NCI-H460 (cell line): ENCODE measurements around the gene TTF2. TPM values are rescaled to one million over a fixed set of nuclear protein-coding genes. Genes with fewer than 3 reads are reported as not detected.
"Not testable (repeated sequence)": the region's sequence is repeated elsewhere in the genome, so short reads cannot be mapped to it uniquely, and the experiment has no call there.

ENCODE experiments used
- DNase-seq: peaks from one replicate; pipeline ENCODE4 v3.0.0-alpha.2; 2016; ENCODE audit warnings: low read depth; ENCODE audit errors: extremely low read depth
- small RNA-seq, 2 experiments: library from RNA; depleted of rRNA; stranded (forward); fragments of <200 nt; gene quantifications; one replicate each; pipeline ENCODE3, GENCODE V24; 2014
- total RNA-seq: library from RNA; depleted of rRNA; stranded (reverse); fragments of >200 nt; shearing (Covaris generic); gene quantifications from 2 replicates; pipeline ENCODE4 v1.2.3, GENCODE V29; 2014; rRNA removed

The TTF2 gene
- total RNA-seq, 1 experiment from 2014 or later: 27.6 TPM

- no peak for DNase-seq
These were observed 87.3 kb downstream of the TTF2 start for GRCh38 chr1:117147341-117147831.

- DNase-seq: peak; percentile 33
These were observed 87.9 kb downstream of the TTF2 start for GRCh38 chr1:117147856-117148588.

- DNase-seq: no peak
These were observed 90.2 kb downstream of the TTF2 start for GRCh38 chr1:117150316-117150715.

- DNase-seq: not testable (repeated sequence)
These were observed 91.2 kb downstream of the TTF2 start for GRCh38 chr1:117151305-117151704.

Small RNAs within 50 kb of the gene (small RNA-seq; reads per million reads assigned to genes)
- gene MIR942: 0.21 to 13.8 reads per million in 2 experiments

Other genes starting within 250 kb of the TTF2 start
- gene PTGFRN, start 150.4 kb upstream of the TTF2 start, total RNA-seq: 35.9 and 36.5 TPM in 2 replicates
- gene CD101, start 58.6 kb upstream of the TTF2 start, total RNA-seq: 0.17 TPM in 1 of 2 replicates, not detected in the other
- gene TRIM45, start 61.4 kb downstream of the TTF2 start, total RNA-seq: 2.4 and 2.9 TPM in 2 replicates
- gene VTCN1, start 150.6 kb downstream of the TTF2 start, total RNA-seq: not detected in 2 replicates